Astrocyte (in vitro differentiated cells and primary cell): ENCODE results near the gene DDX21. TPM values are rescaled to one million over a fixed set of nuclear protein-coding genes. Genes with fewer than 3 reads are reported as not detected.

Experiments used
- DNase-seq: peaks from one replicate; pipeline ENCODE4 v3.0.0-alpha.2; 2010; ENCODE audit warnings: low read depth
- FAIRE-seq: peaks from 2 replicates; lab custom pipeline; 2011; peaks lifted over from hg19 to GRCh38; lab: Jason Lieb, UNC
- H2AFZ ChIP-seq: 2 replicates; pipeline ENCODE4 v1.6.0; 2012; ENCODE audit warnings: low read depth, low read length, inconsistent platforms
- H3K27ac ChIP-seq: 2 replicates; pipeline ENCODE4 v1.5.1; 2011; ENCODE audit warnings: low read depth, low read length, inconsistent platforms
- H3K27me3 ChIP-seq: 2 replicates; pipeline ENCODE4 v1.6.0; 2011; ENCODE audit warnings: low read length, inconsistent platforms; ENCODE audit not compliant: insufficient read depth
- H3K36me3 ChIP-seq: 2 replicates; pipeline ENCODE4 v1.5.1; 2011; ENCODE audit warnings: low read length, inconsistent platforms; ENCODE audit not compliant: insufficient read depth
- H3K4me1 ChIP-seq: 2 replicates; pipeline ENCODE4 v1.5.1; 2011; ENCODE audit warnings: low read length, inconsistent platforms; ENCODE audit not compliant: insufficient read depth
- H3K4me2 ChIP-seq: 2 replicates; pipeline ENCODE4 v1.6.0; 2012; ENCODE audit warnings: low read length, inconsistent platforms
- H3K4me3 ChIP-seq: 2 replicates; pipeline ENCODE4 v1.5.1; 2011; ENCODE audit warnings: low read depth, mild to moderate bottlenecking, low read length, inconsistent platforms; ENCODE audit not compliant: insufficient read depth
- H3K79me2 ChIP-seq: 2 replicates; pipeline ENCODE4 v1.6.0; 2012; ENCODE audit warnings: mild to moderate bottlenecking, low read length, inconsistent platforms; ENCODE audit not compliant: insufficient read depth
- H3K9ac ChIP-seq: 2 replicates; pipeline ENCODE4 v1.6.0; 2012; ENCODE audit warnings: mild to moderate bottlenecking, low read length, inconsistent platforms
- H3K9me3 ChIP-seq: 2 replicates; pipeline ENCODE4 v1.5.1; 2012; ENCODE audit warnings: low read depth, mild to moderate bottlenecking, low read length, inconsistent platforms; ENCODE audit not compliant: insufficient read depth
- H4K20me1 ChIP-seq: 2 replicates; pipeline ENCODE4 v1.6.0; 2012; ENCODE audit warnings: low read length, inconsistent platforms; ENCODE audit not compliant: insufficient read depth
- H3K27ac Mint-ChIP-seq: one replicate; pipeline ENCODE4 v1.8.0; 2021; ENCODE audit warnings: mild to moderate bottlenecking, mixed read lengths; ENCODE audit not compliant: unreplicated experiment
- H3K27me3 Mint-ChIP-seq: one replicate; pipeline ENCODE4 v1.8.0; 2021; ENCODE audit warnings: low read depth, mixed read lengths; ENCODE audit not compliant: unreplicated experiment
- H3K36me3 Mint-ChIP-seq: one replicate; pipeline ENCODE4 v1.8.0; 2021; ENCODE audit warnings: low read depth, mixed read lengths; ENCODE audit not compliant: unreplicated experiment
- H3K4me1 Mint-ChIP-seq: one replicate; pipeline ENCODE4 v1.8.0; 2021; ENCODE audit warnings: low read depth, mixed read lengths; ENCODE audit not compliant: unreplicated experiment
- H3K4me3 Mint-ChIP-seq: one replicate; pipeline ENCODE4 v1.8.0; 2021; ENCODE audit warnings: mild to moderate bottlenecking, moderate library complexity, mixed read lengths; ENCODE audit not compliant: unreplicated experiment
- H3K9me3 Mint-ChIP-seq: one replicate; pipeline ENCODE4 v1.8.0; 2021; ENCODE audit warnings: mild to moderate bottlenecking, mixed read lengths; ENCODE audit not compliant: unreplicated experiment
- EZH2 ChIP-seq: IDR thresholded peaks from 2 replicates; pipeline ENCODE4 v1.6.1; 2012; ENCODE audit warnings: mild to moderate bottlenecking, low read length, inconsistent platforms; ENCODE audit not compliant: insufficient read depth
- total RNA-seq: library from RNA; stranded (reverse); gene quantifications from 2 replicates; pipeline ENCODE4 v1.2.1, GENCODE V29; 2021
- TF ChIP-seq, protein P1 (sequence below): IDR thresholded peaks from 2 replicates; pipeline ENCODE4 v1.5.1; 2011; ENCODE audit warnings: low read depth, mild to moderate bottlenecking, inconsistent platforms, low read length, moderate library complexity; ENCODE audit not compliant: insufficient read depth

Gene DDX21
- total RNA-seq, 1 donor from 2014 or later = 125 TPM

DNA sequence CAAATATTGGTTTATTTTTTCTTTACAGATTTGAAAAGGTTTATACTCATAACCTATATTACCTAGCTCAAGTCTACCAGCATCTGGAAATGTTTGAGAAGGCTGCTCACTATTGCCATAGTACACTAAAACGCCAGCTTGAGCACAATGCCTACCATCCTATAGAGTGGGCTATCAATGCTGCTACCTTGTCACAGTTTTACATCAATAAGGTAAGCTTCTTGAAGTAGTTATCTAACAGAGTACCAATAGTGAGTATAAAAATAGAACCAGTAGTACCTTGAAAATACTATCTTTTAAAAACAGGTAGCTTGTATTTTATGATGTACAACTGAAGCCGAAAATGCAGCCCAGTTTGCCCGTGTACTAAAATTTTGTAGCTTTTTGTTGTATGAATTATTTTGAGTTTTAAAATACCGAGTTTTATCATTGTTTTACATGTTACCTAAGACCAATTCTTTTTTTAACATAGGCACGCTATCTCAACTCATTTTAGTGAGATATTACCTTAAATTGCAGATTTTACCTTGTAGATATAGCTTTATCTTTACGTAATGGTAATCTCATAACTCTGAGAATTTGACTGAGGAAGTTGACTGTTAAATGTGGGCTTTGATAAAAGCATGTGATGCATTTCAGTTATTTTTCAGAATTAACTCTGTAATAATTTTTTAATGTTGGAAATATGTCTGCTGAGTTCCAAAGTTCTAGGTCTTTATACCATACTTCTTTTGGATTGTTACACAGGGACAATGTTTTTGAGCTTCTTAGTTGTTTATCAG is 49.9 kb downstream of the DDX21 start:
- Mint-ChIP-seq H3K4me3 (no peak overlapping the region), H3K27ac (no peak overlapping the region), H3K9me3 (no peaks in the 10 kb centered on the region), H3K4me1 (no peaks in the 10 kb centered on the region), H3K36me3 (no peaks in the 10 kb centered on the region), H3K27me3 (no peaks in the 10 kb centered on the region)
- H2AFZ ChIP-seq = no peak overlapping the region
- H3K4me3 ChIP-seq = no peak overlapping the region
- no peaks in the 10 kb centered on the region for H3K4me1 ChIP-seq
- H4K20me1 ChIP-seq = no peaks in the 10 kb centered on the region
- H3K9me3 ChIP-seq = no peaks in the 10 kb centered on the region
- H3K79me2 ChIP-seq = peaks cover 6% of the 10 kb centered on the region
- FAIRE-seq = no peak
- no peak overlapping the region for H3K27ac ChIP-seq
- no peak overlapping the region for H3K4me2 ChIP-seq
- H3K36me3 ChIP-seq = peaks cover 30% of the 10 kb centered on the region
- no peaks in the 10 kb centered on the region for H3K27me3 ChIP-seq
- no peak overlapping the region for H3K9ac ChIP-seq
- TF ChIP-seq, protein P1, sequence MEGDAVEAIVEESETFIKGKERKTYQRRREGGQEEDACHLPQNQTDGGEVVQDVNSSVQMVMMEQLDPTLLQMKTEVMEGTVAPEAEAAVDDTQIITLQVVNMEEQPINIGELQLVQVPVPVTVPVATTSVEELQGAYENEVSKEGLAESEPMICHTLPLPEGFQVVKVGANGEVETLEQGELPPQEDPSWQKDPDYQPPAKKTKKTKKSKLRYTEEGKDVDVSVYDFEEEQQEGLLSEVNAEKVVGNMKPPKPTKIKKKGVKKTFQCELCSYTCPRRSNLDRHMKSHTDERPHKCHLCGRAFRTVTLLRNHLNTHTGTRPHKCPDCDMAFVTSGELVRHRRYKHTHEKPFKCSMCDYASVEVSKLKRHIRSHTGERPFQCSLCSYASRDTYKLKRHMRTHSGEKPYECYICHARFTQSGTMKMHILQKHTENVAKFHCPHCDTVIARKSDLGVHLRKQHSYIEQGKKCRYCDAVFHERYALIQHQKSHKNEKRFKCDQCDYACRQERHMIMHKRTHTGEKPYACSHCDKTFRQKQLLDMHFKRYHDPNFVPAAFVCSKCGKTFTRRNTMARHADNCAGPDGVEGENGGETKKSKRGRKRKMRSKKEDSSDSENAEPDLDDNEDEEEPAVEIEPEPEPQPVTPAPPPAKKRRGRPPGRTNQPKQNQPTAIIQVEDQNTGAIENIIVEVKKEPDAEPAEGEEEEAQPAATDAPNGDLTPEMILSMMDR = no peak
- no peak for TF ChIP-seq EZH2
- DNase-seq = no peak

DNA sequence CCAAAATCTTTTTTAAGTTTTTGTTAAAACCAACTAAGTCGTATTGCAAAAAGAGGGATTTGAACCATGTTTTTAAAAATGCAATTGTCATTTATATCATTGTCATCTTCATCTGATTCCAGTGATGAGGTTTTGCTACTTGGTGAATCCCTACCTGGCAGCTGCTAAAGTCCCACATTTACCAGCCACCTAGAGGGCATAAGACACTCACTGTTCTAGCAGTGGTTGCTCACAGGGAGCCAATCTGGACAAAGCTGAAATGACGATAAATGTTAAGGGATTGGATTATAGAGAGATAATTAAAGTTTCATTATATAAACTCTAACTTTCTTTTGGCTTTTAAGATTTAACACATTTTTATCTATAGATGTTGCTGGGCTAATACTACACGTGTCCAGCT is 51.3 kb downstream of the DDX21 start:
- Histone ChIP-seq H3K4me1 (no peaks in the 10 kb centered on the region), H3K27me3 (no peaks in the 10 kb centered on the region), H4K20me1 (no peaks in the 10 kb centered on the region), H3K9me3 (no peaks in the 10 kb centered on the region), H3K9ac (no peak overlapping the region), H3K36me3 (peaks cover 26% of the 10 kb centered on the region), H3K4me3 (no peak overlapping the region), H3K27ac (no peak overlapping the region), H2AFZ (no peak overlapping the region), H3K79me2 (peaks cover 5% of the 10 kb centered on the region), H3K4me2 (no peak overlapping the region)
- H3K36me3 Mint-ChIP-seq = peaks cover 4% of the 10 kb centered on the region
- DNase-seq (no peak), FAIRE-seq (no peak)
- H3K9me3 Mint-ChIP-seq = no peaks in the 10 kb centered on the region
- no peak for TF ChIP-seq EZH2
- TF ChIP-seq, protein P1 = no peak
- H3K4me3 Mint-ChIP-seq = no peak overlapping the region
- H3K27ac Mint-ChIP-seq = no peak overlapping the region
- H3K4me1 Mint-ChIP-seq = no peaks in the 10 kb centered on the region
- H3K27me3 Mint-ChIP-seq = no peaks in the 10 kb centered on the region

DNA sequence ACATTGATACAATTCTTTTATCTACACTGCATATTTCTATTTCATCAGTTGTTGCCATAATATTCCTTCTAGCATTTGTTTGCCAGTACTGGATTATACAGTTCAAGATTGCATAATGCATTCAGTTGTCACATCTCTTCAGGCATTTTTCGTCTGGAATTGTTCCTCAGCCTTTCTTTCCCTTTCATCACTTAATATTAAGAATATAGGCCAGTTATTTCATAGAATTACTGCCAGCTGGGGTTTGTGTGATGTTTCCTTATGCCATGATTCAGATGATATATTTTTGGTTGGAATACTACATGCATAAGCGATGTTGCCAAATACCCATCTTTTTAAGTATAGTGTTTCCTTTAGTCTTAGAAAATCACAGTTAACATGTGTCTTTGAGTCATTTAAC is 53.4 kb downstream of the DDX21 start:
- no peak for DNase-seq
- Histone ChIP-seq H3K9ac (no peak overlapping the region), H2AFZ (no peak overlapping the region), H3K36me3 (peaks cover 25% of the 10 kb centered on the region), H3K79me2 (no peaks in the 10 kb centered on the region), H3K27me3 (no peaks in the 10 kb centered on the region), H4K20me1 (no peaks in the 10 kb centered on the region), H3K4me3 (no peak overlapping the region), H3K27ac (no peak overlapping the region), H3K4me2 (no peak overlapping the region), H3K4me1 (no peaks in the 10 kb centered on the region), H3K9me3 (no peaks in the 10 kb centered on the region)
- no peak overlapping the region for H3K27ac Mint-ChIP-seq
- H3K4me1 Mint-ChIP-seq = peaks cover 4% of the 10 kb centered on the region
- TF ChIP-seq, protein P1 = no peak
- no peak for TF ChIP-seq EZH2
- peaks cover 11% of the 10 kb centered on the region for H3K36me3 Mint-ChIP-seq
- H3K4me3 Mint-ChIP-seq = no peak overlapping the region
- H3K27me3 Mint-ChIP-seq = no peaks in the 10 kb centered on the region
- no peaks in the 10 kb centered on the region for H3K9me3 Mint-ChIP-seq
- no peak for FAIRE-seq
